Fibroblast of lung (primary cell): ENCODE results near the gene USH1C. TPM values are rescaled to one million over a fixed set of nuclear protein-coding genes. Genes with fewer than 3 reads are reported as not detected.
A peak's percentile ranks its signal among the peaks of the same experiment; 100 is the strongest.

Experiments
- DNase-seq, 2 donors: peaks; one replicate each; pipeline versions ENCODE4 v3.0.0 to v3.0.0-alpha.2; 2010; ENCODE audit warnings: low read depth in 2 of 2
- H2AFZ ChIP-seq: 2 replicates; pipeline ENCODE4 v1.5.1; 2012; ENCODE audit warnings: low read length, control low read depth, inconsistent platforms
- H3K27ac ChIP-seq: 2 replicates; pipeline ENCODE4 v1.5.1; 2011; ENCODE audit warnings: low read length, control low read depth; ENCODE audit not compliant: insufficient read depth
- H3K27me3 ChIP-seq: 2 replicates; pipeline ENCODE4 v1.5.1; 2011; ENCODE audit warnings: mild to moderate bottlenecking, low read length; ENCODE audit not compliant: control insufficient read depth, insufficient read depth
- H3K36me3 ChIP-seq: 2 replicates; pipeline ENCODE4 v1.5.1; 2011; ENCODE audit warnings: low read length; ENCODE audit not compliant: control insufficient read depth, insufficient read depth
- H3K4me1 ChIP-seq: 2 replicates; pipeline ENCODE4 v1.5.1; 2011; ENCODE audit warnings: low read length; ENCODE audit not compliant: control insufficient read depth, insufficient read depth; ENCODE audit errors: extremely low read depth
- H3K4me2 ChIP-seq: 2 replicates; pipeline ENCODE4 v1.5.1; 2011; ENCODE audit warnings: low read length, control low read depth; ENCODE audit not compliant: insufficient read depth; ENCODE audit errors: extremely low read depth
- H3K4me3 ChIP-seq, 4 experiments: fragments of 200-600 bp in 1 of 4; sonication (generic) in 1 of 4; replicated peaks in 1 of 4; 2 replicates each; pipeline ENCODE4 v1.5.1; 2011 to 2016; ENCODE audit warnings: low read length in 4 of 4, low read depth in 3 of 4, mild to moderate bottlenecking in 3 of 4, control low read depth in 2 of 4, inconsistent platforms in 1 of 4, mixed read lengths in 1 of 4; ENCODE audit not compliant: insufficient read depth in 1 of 4; ENCODE audit errors: control extremely low read depth in 1 of 4
- H3K79me2 ChIP-seq: 2 replicates; pipeline ENCODE4 v1.5.1; 2012; ENCODE audit warnings: mild to moderate bottlenecking, low read length, inconsistent platforms; ENCODE audit not compliant: control insufficient read depth, insufficient read depth
- H3K9ac ChIP-seq: 2 replicates; pipeline ENCODE4 v1.5.1; 2011; ENCODE audit warnings: mild to moderate bottlenecking, low read length, control low read depth; ENCODE audit not compliant: insufficient read depth
- H3K9me3 ChIP-seq: 2 replicates; pipeline ENCODE4 v1.5.1; 2012; ENCODE audit warnings: low read depth, low read length; ENCODE audit not compliant: control insufficient read depth, insufficient read depth
- H4K20me1 ChIP-seq: 2 replicates; pipeline ENCODE4 v1.5.1; 2011; ENCODE audit warnings: low read length; ENCODE audit not compliant: control insufficient read depth, insufficient read depth; ENCODE audit errors: extremely low read depth
- CTCF ChIP-seq, 2 donors: IDR thresholded peaks in 1 of 2; conservative IDR thresholded peaks in 1 of 2; 1 replicate in 1 of 2; 2 replicates in 1 of 2; pipeline ENCODE4 v1.5.1; 2011 to 2012; ENCODE audit warnings: low read length in 2 of 2, control low read depth in 1 of 2, inconsistent platforms in 1 of 2, low read depth in 1 of 2, mild to moderate bottlenecking in 1 of 2
- EZH2 ChIP-seq: IDR thresholded peaks from 2 replicates; pipeline ENCODE4 v1.5.1; 2012; ENCODE audit warnings: low read length, control low read depth, mild to moderate bottlenecking; ENCODE audit errors: missing control alignments
- polyA plus RNA-seq, 2 donors: library from polyadenylated mRNA; depleted of rRNA in 1 of 2; stranded (reverse) in 1 of 2; unstranded in 1 of 2; fragments of >200 nt; gene quantifications; 2 replicates each; pipeline ENCODE4 v1.2.1, GENCODE V29; 2011 to 2012; ENCODE audit warnings: missing spikeins in 1 of 2
- total RNA-seq: library from RNA; depleted of rRNA; stranded (reverse); fragments of >200 nt; gene quantifications from 2 replicates; pipeline ENCODE4 v1.2.1, GENCODE V29; 2014

The USH1C gene
- total and polyA plus RNA-seq, 2 donors (not counting 1 experiment from before 2014, with no cell fraction given): not detected

GRCh38 chr11:17505146-17505545 lies 39.1 kb downstream of the USH1C start:
- no peaks in the 10 kb centered on the region for H3K79me2 ChIP-seq
- H2AFZ ChIP-seq: no peak overlapping the region
- H3K4me1 ChIP-seq: no peaks in the 10 kb centered on the region
- no peak for DNase-seq
- H3K9me3 ChIP-seq: no peaks in the 10 kb centered on the region
- H3K27ac ChIP-seq: no peak overlapping the region
- H3K9ac ChIP-seq: no peak overlapping the region
- no peak overlapping the region for H3K4me3 ChIP-seq
- no peak for TF ChIP-seq EZH2
- no peak for TF ChIP-seq CTCF (conservative IDR thresholded peaks at IDR 0.05 in 1 of 2, IDR thresholded peaks at IDR 0.05 in 1 of 2; ENCODE audit: low read depth in 1 of 2, low read length in 2 of 2)
- no peaks in the 10 kb centered on the region for H4K20me1 ChIP-seq
- no peaks in the 10 kb centered on the region for H3K36me3 ChIP-seq
- H3K27me3 ChIP-seq: no peaks in the 10 kb centered on the region
- H3K4me2 ChIP-seq: no peak overlapping the region

GRCh38 chr11:17504330-17505107 lies 39.7 kb downstream of the USH1C start:
- Histone ChIP-seq H3K27me3 (no peaks in the 10 kb centered on the region), H3K9ac (no peak overlapping the region), H3K9me3 (no peaks in the 10 kb centered on the region), H3K79me2 (no peaks in the 10 kb centered on the region), H3K4me2 (no peak overlapping the region), H3K36me3 (no peaks in the 10 kb centered on the region), H3K27ac (no peak overlapping the region), H4K20me1 (no peaks in the 10 kb centered on the region), H2AFZ (no peak overlapping the region), H3K4me3 (no peak overlapping the region), H3K4me1 (no peaks in the 10 kb centered on the region)
- DNase-seq: peak; percentile 45 to 59
- TF ChIP-seq CTCF (conservative IDR thresholded peaks at IDR 0.05 in 1 of 2, IDR thresholded peaks at IDR 0.05 in 1 of 2; ENCODE audit: low read depth in 1 of 2, low read length in 2 of 2) (peak; percentile 83 to 84), EZH2 (no peak)

DNA sequence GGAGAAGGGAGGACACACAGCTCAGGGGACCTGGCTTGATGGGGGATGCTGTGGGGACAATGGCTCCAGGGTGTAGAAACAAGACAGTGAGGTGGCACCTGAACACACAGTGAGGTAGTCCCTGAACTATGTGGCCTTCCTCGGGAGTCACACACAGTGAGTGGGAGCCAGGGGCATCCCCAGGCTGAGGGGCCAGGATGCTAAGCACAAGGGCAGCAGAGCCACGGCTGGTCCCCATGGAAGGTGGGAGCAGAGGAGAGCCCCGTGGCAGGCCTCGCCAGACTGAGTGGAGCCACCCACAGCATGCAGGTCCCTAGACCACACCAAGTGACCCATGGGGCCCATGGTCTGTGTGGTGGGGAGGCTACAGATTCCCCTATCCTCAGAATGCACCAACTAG lies 41.6 kb downstream of the USH1C start:
- no peaks in the 10 kb centered on the region for H3K27me3 ChIP-seq
- H3K4me3 ChIP-seq: no peak overlapping the region
- H3K4me1 ChIP-seq: no peaks in the 10 kb centered on the region
- H3K36me3 ChIP-seq: no peaks in the 10 kb centered on the region
- H2AFZ ChIP-seq: no peak overlapping the region
- H3K9ac ChIP-seq: no peak overlapping the region
- TF ChIP-seq EZH2: no peak
- TF ChIP-seq CTCF (conservative IDR thresholded peaks at IDR 0.05 in 1 of 2, IDR thresholded peaks at IDR 0.05 in 1 of 2; ENCODE audit: low read depth in 1 of 2, low read length in 2 of 2): no peak
- H3K4me2 ChIP-seq: no peak overlapping the region
- H3K79me2 ChIP-seq: no peaks in the 10 kb centered on the region
- DNase-seq: no peak
- H4K20me1 ChIP-seq: no peaks in the 10 kb centered on the region
- no peak overlapping the region for H3K27ac ChIP-seq
- no peaks in the 10 kb centered on the region for H3K9me3 ChIP-seq
